MCF 10A (cell line): ENCODE data around the gene GNG13. TPM values are rescaled to one million over a fixed set of nuclear protein-coding genes. Genes with fewer than 3 reads are reported as not detected.

Experiments used
- BruUV-seq: library from RNA; stranded (reverse); fragments of 400-500 nt; replicated peaks from 2 replicates; lab custom pipeline; 2021; lab: Mats Ljungman, UMichigan
- CTCF ChIA-PET: fragments of 300-600 bp; sonication (Branson Sonifier 250); formaldehyde crosslinking; extraction: SDS; loops from one replicate; lab custom pipeline; 2021; ENCODE audit warnings: antibody characterized with exemption, inconsistent platforms; lab: Yijun Ruan, JAX
- POLR2A ChIA-PET: fragments of 300-600, 350-650 bp; sonication (Branson Sonifier 250); formaldehyde crosslinking; extraction: SDS; loops from one replicate; lab custom pipeline; 2020; ENCODE audit warnings: antibody characterized with exemption, inconsistent platforms; lab: Yijun Ruan, JAX
- DNase-seq: peaks from one replicate; pipeline ENCODE4 v3.0.0-alpha.2; 2018; ENCODE audit not compliant: unreplicated experiment
- H3K27ac Mint-ChIP-seq: one replicate; pipeline ENCODE4 v1.8.0; 2022; ENCODE audit warnings: mild to moderate bottlenecking, low read depth, mixed read lengths; ENCODE audit not compliant: unreplicated experiment
- H3K27me3 Mint-ChIP-seq: one replicate; pipeline ENCODE4 v1.8.0; 2022; ENCODE audit warnings: mixed read lengths; ENCODE audit not compliant: insufficient read depth, unreplicated experiment
- H3K36me3 Mint-ChIP-seq: one replicate; pipeline ENCODE4 v1.8.0; 2022; ENCODE audit warnings: mild to moderate bottlenecking, moderate library complexity, mixed read lengths; ENCODE audit not compliant: insufficient read depth, unreplicated experiment
- H3K4me1 Mint-ChIP-seq: one replicate; pipeline ENCODE4 v1.8.0; 2022; ENCODE audit warnings: mixed read lengths; ENCODE audit not compliant: insufficient read depth, unreplicated experiment
- H3K4me3 Mint-ChIP-seq: one replicate; pipeline ENCODE4 v1.8.0; 2022; ENCODE audit warnings: mild to moderate bottlenecking, moderate library complexity, mixed read lengths; ENCODE audit not compliant: unreplicated experiment
- H3K9me3 Mint-ChIP-seq: one replicate; pipeline ENCODE4 v1.8.0; 2022; ENCODE audit warnings: mixed read lengths; ENCODE audit not compliant: unreplicated experiment
- CTCF ChIP-seq: fragments of 200-600 bp; IDR thresholded peaks from one replicate; pipeline ENCODE4 v1.8.0; 2022; ENCODE audit warnings: antibody characterized with exemption, mild to moderate bottlenecking; ENCODE audit not compliant: unreplicated experiment
- intact Hi-C: fragments of 100-400 bp; cut with micrococcal nuclease; formaldehyde crosslinking; loops from 2 replicates; pipeline ENCODE4 v1.14.1; 2022
- total RNA-seq: library from RNA; stranded (reverse); gene quantifications from 2 replicates; pipeline ENCODE4 v1.2.3, GENCODE V29; 2022

Gene GNG13
- total RNA-seq, 1 experiment from 2014 or later: not detected

GRCh38 chr16:835373-835772 is 34.8 kb upstream of the GNG13 start:
- no peak overlapping the region for H3K27ac Mint-ChIP-seq
- no peaks in the 10 kb centered on the region for H3K9me3 Mint-ChIP-seq
- no TSS peak for BruUV-seq
- H3K36me3 Mint-ChIP-seq: no peaks in the 10 kb centered on the region
- TF ChIP-seq CTCF: no peak
- POLR2A ChIA-PET: no interaction called here
- H3K4me3 Mint-ChIP-seq: no peak overlapping the region
- H3K27me3 Mint-ChIP-seq: no peaks in the 10 kb centered on the region
- intact Hi-C loops: no loop called here
- CTCF ChIA-PET: interaction anchor here (0.5 kb wide), 1 partner anchor 215 kb away, joined by 5 read pairs; no protein-coding TSS in a partner anchor
- no peaks in the 10 kb centered on the region for H3K4me1 Mint-ChIP-seq
- no peak for DNase-seq

DNA sequence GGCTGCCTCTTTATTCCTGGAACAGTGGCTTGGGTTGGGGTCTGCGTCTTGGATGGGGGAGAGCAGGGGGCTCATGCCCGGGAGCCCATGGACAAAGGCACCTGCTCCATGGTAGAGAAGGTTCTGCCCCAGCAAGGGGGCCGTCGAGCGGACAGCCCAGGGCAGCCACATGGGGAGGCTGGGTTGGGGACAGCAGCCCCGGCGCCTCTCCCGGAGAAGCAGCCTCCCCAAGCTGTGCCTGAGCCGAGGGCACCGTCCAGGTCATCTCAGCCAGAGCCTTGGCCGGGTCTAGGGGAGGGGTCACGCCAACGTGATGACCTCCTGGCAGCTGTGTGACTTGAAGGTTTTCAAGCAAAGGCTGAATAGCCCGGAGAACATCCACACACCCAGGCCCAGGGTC is 32.9 kb upstream of the GNG13 start:
- Mint-ChIP-seq H3K27ac (no peak overlapping the region), H3K9me3 (no peaks in the 10 kb centered on the region), H3K4me1 (no peaks in the 10 kb centered on the region), H3K36me3 (no peaks in the 10 kb centered on the region), H3K4me3 (no peak overlapping the region), H3K27me3 (peaks cover 10% of the 10 kb centered on the region)
- CTCF ChIA-PET: interaction anchor here (0.5 kb wide), 1 partner anchor 681 kb away, joined by 4 read pairs; no protein-coding TSS in a partner anchor
- intact Hi-C loops: no loop called here
- no peak for TF ChIP-seq CTCF
- POLR2A ChIA-PET: no interaction called here
- no TSS peak for BruUV-seq
- no peak for DNase-seq

- CTCF ChIA-PET: no interaction called here
- intact Hi-C loops: no loop called here
- TF ChIP-seq CTCF: no peak
- H3K4me3 Mint-ChIP-seq: no peak overlapping the region
- H3K27ac Mint-ChIP-seq: no peak overlapping the region
- peaks cover 10% of the 10 kb centered on the region for H3K27me3 Mint-ChIP-seq
- BruUV-seq: no TSS peak
- no peak for DNase-seq
- H3K36me3 Mint-ChIP-seq: no peaks in the 10 kb centered on the region
- POLR2A ChIA-PET: no interaction called here
- no peaks in the 10 kb centered on the region for H3K4me1 Mint-ChIP-seq
- no peaks in the 10 kb centered on the region for H3K9me3 Mint-ChIP-seq
These were observed 32.3 kb upstream of the GNG13 start for GRCh38 chr16:832652-833336.

- Mint-ChIP-seq H3K4me3 (no peak overlapping the region), H3K9me3 (no peaks in the 10 kb centered on the region), H3K36me3 (no peaks in the 10 kb centered on the region), H3K4me1 (no peaks in the 10 kb centered on the region), H3K27me3 (peaks cover 10% of the 10 kb centered on the region), H3K27ac (no peak overlapping the region)
- POLR2A ChIA-PET: no interaction called here
- no peak for TF ChIP-seq CTCF
- BruUV-seq: no TSS peak
- CTCF ChIA-PET: no interaction called here
- no peak for DNase-seq
- intact Hi-C loops: no loop called here
These were observed 31.3 kb upstream of the GNG13 start for GRCh38 chr16:831571-832413.
